Cardiac muscle cell (in vitro differentiated cells and primary cell): Measurements from ENCODE around the gene RSPH6A. TPM values are rescaled to one million over a fixed set of nuclear protein-coding genes. Genes with fewer than 3 reads are reported as not detected.

Source experiments
- DNase-seq, 2 donors: peaks; one replicate each; pipeline versions ENCODE4 v3.0.0 to v3.0.0-alpha.2; 2010 to 2017; ENCODE audit warnings: low read depth in 1 of 2, low spot score in 1 of 2
- H3K27ac ChIP-seq: fragments of 200-600 bp; sonication (generic); 2 replicates; pipeline ENCODE4 v1.5.1; 2016
- H3K27me3 ChIP-seq: fragments of 200-600 bp; sonication (generic); 2 replicates; pipeline ENCODE4 v1.6.0; 2016; ENCODE audit warnings: control low read depth
- H3K36me3 ChIP-seq: fragments of 200-600 bp; sonication (generic); 2 replicates; pipeline ENCODE4 v1.5.1; 2016; ENCODE audit warnings: control low read depth
- H3K4me1 ChIP-seq: fragments of 200-600 bp; sonication (generic); 2 replicates; pipeline ENCODE4 v1.8.1; 2017; ENCODE audit warnings: low read depth, mild to moderate bottlenecking, mixed run types
- H3K4me3 ChIP-seq: fragments of 200-600 bp; sonication (generic); 2 replicates; pipeline ENCODE4 v1.5.1; 2016; ENCODE audit warnings: mild to moderate bottlenecking
- H3K9me3 ChIP-seq: fragments of 200-600 bp; sonication (generic); 2 replicates; pipeline ENCODE4 v1.5.1; 2017; ENCODE audit warnings: low read depth, mild to moderate bottlenecking, control low read depth
- polyA plus RNA-seq: library from polyadenylated mRNA; unstranded; fragments of >200 nt; fragmentation: Nextera tagmentation; extraction: Ambion mirVana; gene quantifications from 2 replicates; pipeline ENCODE4 v1.2.1, GENCODE V29; 2016
- total RNA-seq: library from RNA; depleted of rRNA; stranded (reverse); fragments of >200 nt; gene quantifications from 2 replicates; pipeline ENCODE4 v1.2.3, GENCODE V29; 2016
- TF ChIP-seq, protein P1 (sequence below): IDR thresholded peaks from 2 replicates; pipeline ENCODE4 v1.5.1; 2012; ENCODE audit warnings: low read depth, mild to moderate bottlenecking, low read length

The RSPH6A gene
- total and polyA plus RNA-seq, 2 experiments from 2014 or later: 0.27 to 0.45 TPM

- H3K4me3 ChIP-seq: peak overlapping the region; percentile 59
- H3K4me1 ChIP-seq: peaks cover 48% of the 10 kb centered on the region
- no peaks in the 10 kb centered on the region for H3K9me3 ChIP-seq
- TF ChIP-seq, protein P1, sequence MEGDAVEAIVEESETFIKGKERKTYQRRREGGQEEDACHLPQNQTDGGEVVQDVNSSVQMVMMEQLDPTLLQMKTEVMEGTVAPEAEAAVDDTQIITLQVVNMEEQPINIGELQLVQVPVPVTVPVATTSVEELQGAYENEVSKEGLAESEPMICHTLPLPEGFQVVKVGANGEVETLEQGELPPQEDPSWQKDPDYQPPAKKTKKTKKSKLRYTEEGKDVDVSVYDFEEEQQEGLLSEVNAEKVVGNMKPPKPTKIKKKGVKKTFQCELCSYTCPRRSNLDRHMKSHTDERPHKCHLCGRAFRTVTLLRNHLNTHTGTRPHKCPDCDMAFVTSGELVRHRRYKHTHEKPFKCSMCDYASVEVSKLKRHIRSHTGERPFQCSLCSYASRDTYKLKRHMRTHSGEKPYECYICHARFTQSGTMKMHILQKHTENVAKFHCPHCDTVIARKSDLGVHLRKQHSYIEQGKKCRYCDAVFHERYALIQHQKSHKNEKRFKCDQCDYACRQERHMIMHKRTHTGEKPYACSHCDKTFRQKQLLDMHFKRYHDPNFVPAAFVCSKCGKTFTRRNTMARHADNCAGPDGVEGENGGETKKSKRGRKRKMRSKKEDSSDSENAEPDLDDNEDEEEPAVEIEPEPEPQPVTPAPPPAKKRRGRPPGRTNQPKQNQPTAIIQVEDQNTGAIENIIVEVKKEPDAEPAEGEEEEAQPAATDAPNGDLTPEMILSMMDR: no peak
- peaks cover 4% of the 10 kb centered on the region for H3K36me3 ChIP-seq
- no peaks in the 10 kb centered on the region for H3K27me3 ChIP-seq
- H3K27ac ChIP-seq: peak overlapping the region; percentile 98
- DNase-seq: peak; percentile 93 to 95
These were observed 47.7 kb downstream of the RSPH6A start for GRCh38 chr19:45767410-45767880.

GRCh38 chr19:45766869-45767346 lies 48.2 kb downstream of the RSPH6A start:
- TF ChIP-seq, protein P1: no peak
- H3K9me3 ChIP-seq: no peaks in the 10 kb centered on the region
- peak overlapping the region; percentile 98 for H3K27ac ChIP-seq
- H3K36me3 ChIP-seq: peaks cover 4% of the 10 kb centered on the region
- DNase-seq: peak in 1 of 2 donors; percentile 27
- no peaks in the 10 kb centered on the region for H3K27me3 ChIP-seq
- peaks cover 48% of the 10 kb centered on the region for H3K4me1 ChIP-seq
- peak overlapping the region; percentile 59 for H3K4me3 ChIP-seq

GRCh38 chr19:45766296-45766868 lies 48.7 kb downstream of the RSPH6A start:
- Histone ChIP-seq H3K9me3 (no peaks in the 10 kb centered on the region), H3K27me3 (no peaks in the 10 kb centered on the region), H3K4me1 (peaks cover 52% of the 10 kb centered on the region), H3K4me3 (peak overlapping the region; percentile 59), H3K36me3 (no peaks in the 10 kb centered on the region), H3K27ac (peak overlapping the region; percentile 98)
- TF ChIP-seq, protein P1: no peak
- no peak for DNase-seq

DNA sequence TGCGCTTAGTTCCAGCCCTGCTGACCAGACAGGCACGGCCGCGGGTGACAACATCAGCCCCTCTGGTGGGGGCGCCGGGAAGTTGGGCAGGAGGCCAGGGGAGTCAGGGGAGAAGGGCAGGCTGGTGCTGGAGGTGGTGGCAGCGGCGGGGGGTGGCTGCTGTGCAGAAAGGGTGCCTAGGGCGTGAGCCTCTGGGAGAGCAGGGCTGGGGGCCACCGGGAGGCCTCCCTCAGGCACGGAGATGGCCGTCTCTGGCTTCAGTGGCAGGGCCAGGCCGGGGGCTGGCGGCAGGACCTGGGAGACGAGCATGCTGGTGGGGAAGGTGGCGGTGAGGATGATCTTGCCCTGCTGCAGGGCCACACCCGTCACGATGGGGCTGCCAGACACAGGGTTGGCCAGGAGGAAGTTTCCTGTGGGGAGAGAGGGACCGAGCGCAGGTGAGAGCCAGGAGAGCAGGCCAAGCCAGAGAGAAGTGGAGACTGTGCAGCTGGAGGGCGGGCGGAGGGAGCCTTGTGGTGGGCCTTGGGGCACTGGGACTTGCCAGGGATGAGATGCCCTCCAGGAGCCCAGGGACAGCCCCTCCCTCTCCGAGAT lies 49.3 kb downstream of the RSPH6A start:
- TF ChIP-seq, protein P1: no peak
- no peaks in the 10 kb centered on the region for H3K36me3 ChIP-seq
- H3K9me3 ChIP-seq: no peaks in the 10 kb centered on the region
- peaks cover 48% of the 10 kb centered on the region for H3K4me1 ChIP-seq
- no peaks in the 10 kb centered on the region for H3K27me3 ChIP-seq
- H3K27ac ChIP-seq: peak overlapping the region; percentile 98
- no peak for DNase-seq
- H3K4me3 ChIP-seq: no peak overlapping the region

- H3K4me1 ChIP-seq: peaks cover 48% of the 10 kb centered on the region
- H3K27ac ChIP-seq: peak overlapping the region; percentile 98
- DNase-seq: peak in 1 of 2 donors; percentile 87
- no peaks in the 10 kb centered on the region for H3K36me3 ChIP-seq
- no peaks in the 10 kb centered on the region for H3K9me3 ChIP-seq
- no peaks in the 10 kb centered on the region for H3K27me3 ChIP-seq
- TF ChIP-seq, protein P1: no peak
- H3K4me3 ChIP-seq: no peak overlapping the region
These were observed 50.0 kb downstream of the RSPH6A start for GRCh38 chr19:45764945-45765701.
